Bladder microvascular endothelial cell (primary cell): ENCODE data around the gene SLC35A5. TPM values are rescaled to one million over a fixed set of nuclear protein-coding genes. Genes with fewer than 3 reads are reported as not detected.

ENCODE experiments used
- total RNA-seq: library from RNA; depleted of rRNA; stranded (reverse); fragments of >200 nt; gene quantifications from 2 replicates; pipeline ENCODE4 v1.2.3, GENCODE V29; 2014

SLC35A5 gene, protein sequence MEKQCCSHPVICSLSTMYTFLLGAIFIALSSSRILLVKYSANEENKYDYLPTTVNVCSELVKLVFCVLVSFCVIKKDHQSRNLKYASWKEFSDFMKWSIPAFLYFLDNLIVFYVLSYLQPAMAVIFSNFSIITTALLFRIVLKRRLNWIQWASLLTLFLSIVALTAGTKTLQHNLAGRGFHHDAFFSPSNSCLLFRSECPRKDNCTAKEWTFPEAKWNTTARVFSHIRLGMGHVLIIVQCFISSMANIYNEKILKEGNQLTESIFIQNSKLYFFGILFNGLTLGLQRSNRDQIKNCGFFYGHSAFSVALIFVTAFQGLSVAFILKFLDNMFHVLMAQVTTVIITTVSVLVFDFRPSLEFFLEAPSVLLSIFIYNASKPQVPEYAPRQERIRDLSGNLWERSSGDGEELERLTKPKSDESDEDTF
- total RNA-seq, result 14.6 and 52.2 TPM in 2 replicates

DNA sequence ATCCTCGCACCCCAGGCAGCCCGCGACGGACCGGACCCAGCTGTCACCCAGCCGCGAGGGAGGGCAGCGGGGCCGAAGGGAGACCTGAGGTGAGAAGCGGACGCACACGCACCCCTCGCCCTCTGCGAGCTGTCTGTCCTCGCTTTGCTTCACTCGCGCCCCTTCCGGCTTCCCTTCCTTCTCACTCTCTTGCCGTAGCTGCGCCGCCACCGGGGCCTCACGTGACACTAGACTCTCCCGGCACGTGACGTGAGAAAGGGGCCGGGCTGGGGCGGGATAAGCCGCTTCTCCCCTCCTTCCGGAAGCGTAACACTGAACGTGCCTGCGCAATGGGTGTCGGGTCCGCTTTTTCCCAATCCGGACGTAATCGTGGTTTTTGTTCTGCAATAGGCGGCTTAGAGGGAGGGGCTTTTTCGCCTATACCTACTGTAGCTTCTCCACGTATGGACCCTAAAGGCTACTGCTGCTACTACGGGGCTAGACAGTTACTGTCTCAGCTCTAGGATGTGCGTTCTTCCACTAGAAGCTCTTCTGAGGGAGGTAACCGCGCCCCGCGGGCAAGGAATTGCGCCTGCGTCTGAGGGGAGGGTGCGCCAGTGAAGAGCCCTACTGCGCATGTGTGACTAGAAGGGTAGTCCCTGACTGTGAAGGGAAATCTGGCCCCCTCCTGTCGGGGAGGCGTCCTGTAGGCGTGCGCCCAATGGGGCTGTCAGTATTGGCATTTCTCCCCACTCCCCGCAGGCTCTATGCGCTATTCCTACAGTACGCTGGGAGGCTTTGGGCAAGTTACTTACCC is at the start of gene SLC35A5, which contains the start of gene ATG3:
Gene SLC35A5 (plus strand): TSS at position 312 of the 796 bp plus-strand sequence. CDS start 1,359 bp downstream, outside the sequence.
Gene ATG3 (minus strand): TSS at position 229 of the 796 bp plus-strand sequence. CDS start 434 bp downstream, outside the sequence.

Other genes starting within 250 kb of the SLC35A5 start
- gene CD200, start 228.9 kb upstream of the SLC35A5 start, total RNA-seq, result 1.3 and 5.5 TPM in 2 replicates
- gene BTLA, start 62.6 kb upstream of the SLC35A5 start, total RNA-seq, result under 0.01 TPM in 1 of 2 replicates, not detected in the other
- 63.1 and 70.5 TPM in 2 replicates for gene ATG3, start 83 bp upstream of the SLC35A5 start, total RNA-seq
- 3.4 and 53.7 TPM in 2 replicates for gene CCDC80, start 79.1 kb downstream of the SLC35A5 start, total RNA-seq